Activated CD4-positive, alpha-beta T cell treated with anti-CD3 and anti-CD28 coated beads, Interleukin-2, amount 50 U/mL, for 4 hours (primary cell): ENCODE results near the gene NPHP1.
"Not testable (repeated sequence)": the region's sequence is repeated elsewhere in the genome, so short reads cannot be mapped to it uniquely, and the experiment has no call there.

Experiments used
- DNase-seq, 2 experiments: peaks; one replicate each; pipeline ENCODE4 v3.0.0-alpha.2; 2020

Gene NPHP1

GRCh38 chr2:110204408-110205385, at the start of gene NPHP1:
Gene NPHP1 (minus strand): TSS chr2:110205013. CDS start chr2:110204968, 45 bp downstream.
- peak; percentile 70 to 72 for DNase-seq

GRCh38 chr2:110248081-110248795, 43.4 kb upstream of the NPHP1 start:
- DNase-seq: not testable (repeated sequence)

GRCh38 chr2:110245488-110246435, 40.9 kb upstream of the NPHP1 start:
- not testable (repeated sequence) for DNase-seq

- not testable (repeated sequence) for DNase-seq
Measured at GRCh38 chr2:110243283-110243682, 38.5 kb upstream of the NPHP1 start.

GRCh38 chr2:110234514-110234913, 29.7 kb upstream of the NPHP1 start:
- not testable (repeated sequence) for DNase-seq

GRCh38 chr2:110229886-110230285, 25.1 kb upstream of the NPHP1 start:
- DNase-seq: not testable (repeated sequence)

GRCh38 chr2:110222626-110223025, 17.8 kb upstream of the NPHP1 start:
- not testable (repeated sequence) for DNase-seq

GRCh38 chr2:110221938-110222337, 17.1 kb upstream of the NPHP1 start:
- no peak for DNase-seq

GRCh38 chr2:110220190-110220564, 15.4 kb upstream of the NPHP1 start:
- no peak for DNase-seq

- no peak for DNase-seq
Measured at GRCh38 chr2:110219496-110220189, 14.8 kb upstream of the NPHP1 start.

- DNase-seq: not testable (repeated sequence)
Measured at GRCh38 chr2:110218889-110219288, 14.1 kb upstream of the NPHP1 start.

- no peak for DNase-seq
Measured at GRCh38 chr2:110216803-110217202, 12.0 kb upstream of the NPHP1 start.

- no peak for DNase-seq
Measured at GRCh38 chr2:110216199-110216598, 11.4 kb upstream of the NPHP1 start.

GRCh38 chr2:110215566-110216158, 10.8 kb upstream of the NPHP1 start:
- DNase-seq: no peak

GRCh38 chr2:110215091-110215490, 10.3 kb upstream of the NPHP1 start:
- DNase-seq: no peak

- not testable (repeated sequence) for DNase-seq
Measured at GRCh38 chr2:110213522-110213921, 8.7 kb upstream of the NPHP1 start.

GRCh38 chr2:110211938-110212858, 7.4 kb upstream of the NPHP1 start, which contains the start of gene MTLN:
Gene MTLN (minus strand): TSS chr2:110212547. CDS start chr2:110212525, 22 bp downstream.
- peak; percentile 61 to 64 for DNase-seq

GRCh38 chr2:110205660-110206455, 1.0 kb upstream of the NPHP1 start:
- DNase-seq: no peak

- no peak for DNase-seq
Measured at GRCh38 chr2:110198016-110198415, 6.8 kb downstream of the NPHP1 start.
